Fibroblast of villous mesenchyme (primary cell): ENCODE results near the gene ACOD1. TPM values are rescaled to one million over a fixed set of nuclear protein-coding genes. Genes with fewer than 3 reads are reported as not detected.

Experiments used
- DNase-seq: peaks from one replicate; pipeline ENCODE4 v3.0.0-alpha.2; 2010; ENCODE audit warnings: low read depth
- H3K4me3 ChIP-seq: 2 replicates; pipeline ENCODE4 v1.5.1; 2011; ENCODE audit warnings: low read depth, mild to moderate bottlenecking, low read length
- total RNA-seq: library from RNA; depleted of rRNA; stranded (reverse); fragments of >200 nt; gene quantifications from 2 replicates; pipeline ENCODE4 v1.2.3, GENCODE V29; 2012
- TF ChIP-seq, protein P1 (sequence below): IDR thresholded peaks from 2 replicates; pipeline ENCODE4 v1.5.1; 2012; ENCODE audit warnings: low read depth, mild to moderate bottlenecking, low read length; ENCODE audit not compliant: insufficient read depth

Gene ACOD1
- total RNA-seq, 1 donor, result not detected

DNA sequence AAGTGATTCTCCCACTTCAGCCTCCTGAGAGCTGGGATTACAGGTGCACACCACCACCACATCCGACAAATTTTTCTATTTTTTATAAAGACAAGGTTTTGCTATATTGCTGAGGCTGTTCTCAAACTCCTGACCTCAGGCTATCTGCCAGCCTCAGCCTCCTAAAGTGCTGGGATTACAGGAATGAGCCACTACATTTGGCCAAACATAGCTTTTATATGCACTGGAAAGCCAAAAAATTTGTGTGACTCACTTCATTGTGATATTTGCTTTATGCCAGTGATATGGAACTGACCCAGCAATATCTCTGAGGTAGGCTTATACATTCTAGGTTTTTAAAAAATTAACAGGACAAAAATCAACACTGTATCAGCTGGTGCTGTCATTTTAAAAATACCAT, 26.8 kb upstream of the ACOD1 start:
- TF ChIP-seq, protein P1, sequence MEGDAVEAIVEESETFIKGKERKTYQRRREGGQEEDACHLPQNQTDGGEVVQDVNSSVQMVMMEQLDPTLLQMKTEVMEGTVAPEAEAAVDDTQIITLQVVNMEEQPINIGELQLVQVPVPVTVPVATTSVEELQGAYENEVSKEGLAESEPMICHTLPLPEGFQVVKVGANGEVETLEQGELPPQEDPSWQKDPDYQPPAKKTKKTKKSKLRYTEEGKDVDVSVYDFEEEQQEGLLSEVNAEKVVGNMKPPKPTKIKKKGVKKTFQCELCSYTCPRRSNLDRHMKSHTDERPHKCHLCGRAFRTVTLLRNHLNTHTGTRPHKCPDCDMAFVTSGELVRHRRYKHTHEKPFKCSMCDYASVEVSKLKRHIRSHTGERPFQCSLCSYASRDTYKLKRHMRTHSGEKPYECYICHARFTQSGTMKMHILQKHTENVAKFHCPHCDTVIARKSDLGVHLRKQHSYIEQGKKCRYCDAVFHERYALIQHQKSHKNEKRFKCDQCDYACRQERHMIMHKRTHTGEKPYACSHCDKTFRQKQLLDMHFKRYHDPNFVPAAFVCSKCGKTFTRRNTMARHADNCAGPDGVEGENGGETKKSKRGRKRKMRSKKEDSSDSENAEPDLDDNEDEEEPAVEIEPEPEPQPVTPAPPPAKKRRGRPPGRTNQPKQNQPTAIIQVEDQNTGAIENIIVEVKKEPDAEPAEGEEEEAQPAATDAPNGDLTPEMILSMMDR, result no peak
- H3K4me3 ChIP-seq, result no peak overlapping the region
- DNase-seq, result no peak

DNA sequence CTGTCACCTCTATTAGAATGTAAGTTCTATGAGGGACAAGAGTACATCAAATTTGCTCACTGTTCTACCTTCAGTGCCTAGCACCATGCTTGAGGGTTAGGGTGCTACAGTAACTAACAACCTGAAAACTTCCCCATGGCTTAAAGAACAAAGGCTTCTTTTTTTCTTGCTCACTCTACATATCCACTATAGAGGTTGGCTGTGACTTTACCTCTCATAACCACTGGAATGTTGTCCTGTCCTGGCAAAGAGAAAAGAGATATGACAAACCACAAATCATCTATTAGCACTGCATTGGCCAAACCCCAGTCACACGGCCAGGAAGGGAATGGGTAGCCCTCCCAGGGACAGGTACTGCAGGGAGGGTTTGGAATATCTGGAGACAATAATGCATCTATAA, 23.2 kb upstream of the ACOD1 start:
- DNase-seq, result no peak
- TF ChIP-seq, protein P1, result no peak
- H3K4me3 ChIP-seq, result no peak overlapping the region

DNA sequence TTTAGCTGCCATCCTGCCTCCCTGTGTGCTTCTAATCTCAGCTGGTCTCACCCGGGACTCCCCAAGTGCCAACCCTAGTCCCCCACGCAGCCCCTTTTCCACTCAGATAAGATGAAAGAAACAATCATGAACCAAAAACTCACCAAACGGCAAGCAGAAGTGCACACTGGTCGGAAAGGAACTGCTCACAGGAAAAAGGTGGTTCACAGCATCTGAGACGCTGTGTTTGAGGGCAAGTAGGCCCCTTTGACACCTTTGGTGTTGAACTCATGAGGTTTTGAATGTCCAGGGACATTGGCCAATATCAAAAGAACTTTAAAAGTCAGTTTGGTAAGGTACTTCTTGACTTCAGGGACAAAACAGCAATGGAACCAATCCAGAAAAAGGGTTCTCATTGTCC, 20.4 kb upstream of the ACOD1 start:
- TF ChIP-seq, protein P1, result no peak

DNA sequence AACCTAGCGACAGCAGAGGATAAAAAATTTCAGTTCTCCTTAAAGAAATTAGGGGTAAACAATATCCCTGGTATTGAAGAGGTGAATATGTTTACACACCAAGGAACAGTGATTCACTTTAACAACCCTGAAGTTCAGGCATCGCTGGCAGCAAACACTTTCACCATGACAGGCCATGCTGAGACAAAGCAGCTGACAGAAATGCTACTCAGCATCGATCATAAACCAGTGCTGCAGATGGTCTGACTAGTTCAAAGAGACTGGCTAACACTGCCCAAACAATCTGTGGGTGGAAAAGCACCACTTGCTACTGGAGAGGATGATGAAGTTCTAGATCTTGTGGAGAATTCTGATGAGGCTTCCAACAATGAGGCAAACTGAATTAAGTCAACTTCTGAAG, 19.9 kb upstream of the ACOD1 start:
- peak; percentile 43 for DNase-seq
- TF ChIP-seq, protein P1, result no peak
- no peak overlapping the region for H3K4me3 ChIP-seq

More for the DNA sequence above, 20.4 kb upstream of the ACOD1 start:
- H3K4me3 ChIP-seq, result no peak overlapping the region
- DNase-seq, result no peak

DNA sequence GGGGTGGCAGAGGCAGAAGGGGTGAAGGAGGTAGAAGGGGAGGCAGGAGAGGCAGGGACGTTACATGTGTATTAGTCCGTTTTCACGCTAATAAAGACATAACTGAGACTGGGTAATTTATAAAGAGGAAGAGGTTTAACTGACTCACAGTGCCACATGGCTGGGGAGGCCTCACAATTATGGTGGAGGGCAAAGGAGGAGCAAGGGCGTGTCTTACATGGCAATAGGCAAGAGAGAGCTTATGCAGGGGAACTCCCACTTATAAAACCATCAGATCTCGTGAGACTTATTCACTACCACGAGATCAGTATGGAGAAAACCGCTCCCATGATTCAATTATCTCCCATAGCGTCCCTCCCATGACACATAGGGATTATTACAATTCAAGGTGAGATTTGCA, 19.0 kb upstream of the ACOD1 start:
- TF ChIP-seq, protein P1, result no peak
- H3K4me3 ChIP-seq, result no peak overlapping the region
- DNase-seq, result no peak

DNA sequence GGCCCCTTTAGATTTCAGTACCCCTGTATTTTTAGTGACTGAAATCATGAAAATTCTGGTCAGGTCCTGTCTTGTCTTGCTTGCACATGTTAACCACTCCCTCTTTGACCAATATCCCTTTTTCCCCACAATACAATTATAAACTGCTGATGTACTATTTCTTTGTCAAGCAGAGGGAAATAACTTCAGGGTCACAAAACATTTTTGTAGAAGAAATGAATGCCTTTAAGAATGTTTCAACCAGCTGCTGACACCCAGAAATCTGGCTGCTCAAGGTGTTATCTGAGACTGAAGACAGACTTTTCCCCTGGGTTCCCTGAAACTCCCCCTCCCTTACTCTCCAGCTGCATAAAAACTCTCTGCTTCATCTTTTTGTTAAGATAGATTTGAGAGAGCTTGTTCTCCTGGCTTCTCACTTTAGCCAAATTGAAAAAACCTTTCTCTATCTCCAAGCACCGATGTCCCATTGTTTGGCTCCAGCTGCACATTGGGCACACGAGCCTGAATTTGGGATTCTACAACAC, 18.4 kb upstream of the ACOD1 start:
- no peak for DNase-seq
- TF ChIP-seq, protein P1, result no peak
- no peak overlapping the region for H3K4me3 ChIP-seq

DNA sequence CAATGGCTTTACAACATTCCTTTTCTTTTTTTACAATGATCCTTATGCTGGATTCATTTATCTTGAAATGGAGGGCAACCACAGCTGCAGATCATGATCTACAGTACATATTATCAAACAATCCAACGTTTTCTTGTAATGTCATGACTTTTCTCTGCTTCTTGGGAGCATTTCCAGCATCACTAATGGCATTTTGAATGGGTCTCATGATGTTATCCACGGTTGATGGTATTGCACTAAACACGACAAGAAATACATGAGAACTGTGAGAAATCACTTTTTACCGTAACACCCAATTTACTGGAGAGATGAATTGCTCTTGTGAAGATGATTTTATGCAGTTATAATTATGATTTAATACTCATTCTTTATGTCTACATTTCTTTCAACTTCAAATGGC, 16.2 kb upstream of the ACOD1 start:
- no peak for DNase-seq
- TF ChIP-seq, protein P1, result no peak
- no peak overlapping the region for H3K4me3 ChIP-seq
